Measurements from ENCODE around the gene MBP. TPM values are rescaled to one million over a fixed set of nuclear protein-coding genes. Genes with fewer than 3 reads are reported as not detected.

MBP gene
- total RNA-seq, 4 donors from 2014 or later = 45.0 to 60.0 (median 51.9) TPM

DNA sequence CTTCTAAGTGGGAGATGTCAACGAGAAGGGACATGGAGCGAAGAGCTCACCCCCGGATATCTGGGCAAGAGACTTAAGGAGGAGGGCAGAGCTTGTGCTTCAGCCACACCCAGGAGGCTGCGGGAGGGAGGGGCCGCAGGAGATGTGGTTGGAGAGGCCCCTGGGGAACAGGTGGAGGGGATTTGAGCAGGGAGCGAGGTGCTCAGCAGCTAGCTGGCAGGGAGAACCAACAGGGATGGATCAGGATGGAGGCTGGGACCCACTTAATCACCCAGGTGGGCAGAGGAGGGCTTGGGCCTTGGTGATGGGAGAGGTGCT lies 78.3 kb downstream of the MBP start:
- TF ChIP-seq, protein P1, sequence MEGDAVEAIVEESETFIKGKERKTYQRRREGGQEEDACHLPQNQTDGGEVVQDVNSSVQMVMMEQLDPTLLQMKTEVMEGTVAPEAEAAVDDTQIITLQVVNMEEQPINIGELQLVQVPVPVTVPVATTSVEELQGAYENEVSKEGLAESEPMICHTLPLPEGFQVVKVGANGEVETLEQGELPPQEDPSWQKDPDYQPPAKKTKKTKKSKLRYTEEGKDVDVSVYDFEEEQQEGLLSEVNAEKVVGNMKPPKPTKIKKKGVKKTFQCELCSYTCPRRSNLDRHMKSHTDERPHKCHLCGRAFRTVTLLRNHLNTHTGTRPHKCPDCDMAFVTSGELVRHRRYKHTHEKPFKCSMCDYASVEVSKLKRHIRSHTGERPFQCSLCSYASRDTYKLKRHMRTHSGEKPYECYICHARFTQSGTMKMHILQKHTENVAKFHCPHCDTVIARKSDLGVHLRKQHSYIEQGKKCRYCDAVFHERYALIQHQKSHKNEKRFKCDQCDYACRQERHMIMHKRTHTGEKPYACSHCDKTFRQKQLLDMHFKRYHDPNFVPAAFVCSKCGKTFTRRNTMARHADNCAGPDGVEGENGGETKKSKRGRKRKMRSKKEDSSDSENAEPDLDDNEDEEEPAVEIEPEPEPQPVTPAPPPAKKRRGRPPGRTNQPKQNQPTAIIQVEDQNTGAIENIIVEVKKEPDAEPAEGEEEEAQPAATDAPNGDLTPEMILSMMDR (IDR thresholded peaks at IDR 0.05) = no peak
- TF ChIP-seq POLR2A (IDR thresholded peaks at IDR 0.05) = no peak
- WGBS, 2 donors = 76 to 77% methylated on average over 6 of the region's 6 CpGs
- H3K4me3 ChIP-seq (ENCODE audit: low read depth, poor library complexity, severe bottlenecking) = no peak overlapping the region
- DNase-seq (ENCODE audit: low spot score in 2 of 2) = peak in 1 of 2 donors; percentile 86
- intact Hi-C loops (cut with DNase I; ENCODE audit: low total_unique reads) = no loop called here

DNA sequence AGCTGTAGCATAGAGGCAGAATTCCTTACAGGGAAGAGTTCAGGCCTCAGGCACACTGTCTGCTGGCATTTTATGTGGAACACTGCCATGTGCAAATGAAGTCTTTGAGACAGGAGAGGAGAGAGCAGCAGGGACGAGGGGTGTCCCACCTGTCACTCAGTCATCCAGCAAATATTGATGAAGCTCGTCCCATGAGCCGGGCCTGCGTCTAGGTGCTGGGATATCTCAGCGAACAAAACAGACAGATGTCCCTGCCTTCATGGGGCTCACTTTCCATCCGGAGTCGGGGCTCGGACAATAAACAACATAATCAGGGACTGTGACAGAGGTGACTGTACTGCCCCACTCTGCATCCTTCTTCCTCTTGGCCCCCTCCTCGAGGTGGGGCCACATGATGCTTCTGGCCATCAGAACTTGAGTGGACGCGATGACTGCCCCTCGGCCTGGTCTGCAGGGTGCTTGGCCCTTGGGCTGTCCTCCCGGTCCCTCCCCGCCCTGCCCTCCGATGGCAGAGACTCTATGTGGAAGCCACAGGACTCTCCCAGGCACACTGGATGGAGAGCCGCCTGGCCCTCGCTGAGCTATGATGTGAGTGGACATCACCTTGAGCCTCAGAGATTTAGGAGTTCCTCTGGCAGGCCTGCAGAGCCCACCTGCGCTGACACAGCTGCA lies 78.8 kb downstream of the MBP start:
- no peak for TF ChIP-seq POLR2A (IDR thresholded peaks at IDR 0.05)
- TF ChIP-seq, protein P1 (IDR thresholded peaks at IDR 0.05) = no peak
- peak in 1 of 2 donors; percentile 83 for DNase-seq (ENCODE audit: low spot score in 2 of 2)
- 86 to 88% methylated on average over 18 of the region's 18 CpGs for WGBS, 2 donors
- intact Hi-C loops (cut with DNase I; ENCODE audit: low total_unique reads) = no loop called here
- H3K4me3 ChIP-seq (ENCODE audit: low read depth, poor library complexity, severe bottlenecking) = no peak overlapping the region

DNA sequence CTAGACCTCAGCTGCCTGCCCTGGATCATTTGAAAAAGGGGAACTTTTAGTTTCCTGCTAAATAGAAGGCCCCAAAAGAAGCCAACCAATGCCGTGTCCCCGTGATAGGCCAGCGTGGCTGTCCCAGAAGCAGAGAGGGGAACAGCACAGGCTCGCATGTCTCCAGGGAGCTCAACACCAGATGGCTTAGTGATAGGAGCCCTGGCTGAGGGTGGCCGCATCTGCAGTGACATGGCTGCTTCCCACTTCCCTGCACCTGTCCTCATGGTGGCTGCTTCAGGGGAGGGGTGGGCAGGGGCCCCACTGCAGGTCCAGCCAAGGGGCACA lies 79.6 kb downstream of the MBP start:
- TF ChIP-seq, protein P1 (IDR thresholded peaks at IDR 0.05) = no peak
- TF ChIP-seq POLR2A (IDR thresholded peaks at IDR 0.05) = no peak
- 92% methylated on average over 5 of the region's 5 CpGs; no CpG with 5 or more reads in 1 of the 2 donors for WGBS, 2 donors
- peak in 1 of 2 donors; percentile 84 for DNase-seq (ENCODE audit: low spot score in 2 of 2)
- H3K4me3 ChIP-seq (ENCODE audit: low read depth, poor library complexity, severe bottlenecking) = no peak overlapping the region
- intact Hi-C loops (cut with DNase I; ENCODE audit: low total_unique reads) = no loop called here

DNA sequence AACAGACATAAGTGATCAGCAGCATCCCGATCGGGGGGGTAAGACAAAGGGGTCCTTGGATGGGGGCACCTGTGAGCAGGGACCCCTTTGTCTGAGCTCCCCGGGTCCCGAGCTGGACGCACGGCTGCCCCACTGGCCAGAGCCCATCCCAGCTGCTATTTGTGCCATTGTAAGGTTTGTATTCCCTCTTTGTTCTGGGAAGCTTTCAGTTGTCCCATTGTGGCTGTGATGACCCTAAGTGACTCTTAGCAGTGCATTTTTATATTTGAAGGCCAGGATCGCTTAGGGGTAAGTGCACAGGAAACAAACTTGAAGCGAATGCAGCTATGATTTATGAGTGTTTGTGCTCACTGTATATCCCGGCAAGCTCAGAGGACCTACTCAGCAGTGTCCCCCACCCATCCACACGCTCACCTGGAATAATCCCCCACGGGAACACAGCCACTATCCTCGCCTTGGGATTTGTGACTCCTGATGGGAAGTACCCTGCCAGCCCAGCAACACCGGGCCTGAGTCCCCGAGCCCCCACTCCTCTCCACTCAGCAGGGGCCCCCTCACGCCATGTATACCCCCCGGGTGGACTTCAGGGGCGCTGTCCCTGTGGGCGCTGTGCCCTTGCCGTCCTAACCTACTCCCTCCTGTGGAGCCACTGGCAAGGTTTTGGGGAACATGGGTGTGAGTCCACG lies 80.1 kb downstream of the MBP start:
- TF ChIP-seq POLR2A (IDR thresholded peaks at IDR 0.05) = no peak
- TF ChIP-seq, protein P1 (IDR thresholded peaks at IDR 0.05) = no peak
- WGBS, 2 donors = 73 to 84% methylated on average over 16 to 20 of the region's 20 CpGs
- H3K4me3 ChIP-seq (ENCODE audit: low read depth, poor library complexity, severe bottlenecking) = no peak overlapping the region
- peak in 1 of 2 donors; percentile 79 for DNase-seq (ENCODE audit: low spot score in 2 of 2)
- intact Hi-C loops (cut with DNase I; ENCODE audit: low total_unique reads) = no loop called here

DNA sequence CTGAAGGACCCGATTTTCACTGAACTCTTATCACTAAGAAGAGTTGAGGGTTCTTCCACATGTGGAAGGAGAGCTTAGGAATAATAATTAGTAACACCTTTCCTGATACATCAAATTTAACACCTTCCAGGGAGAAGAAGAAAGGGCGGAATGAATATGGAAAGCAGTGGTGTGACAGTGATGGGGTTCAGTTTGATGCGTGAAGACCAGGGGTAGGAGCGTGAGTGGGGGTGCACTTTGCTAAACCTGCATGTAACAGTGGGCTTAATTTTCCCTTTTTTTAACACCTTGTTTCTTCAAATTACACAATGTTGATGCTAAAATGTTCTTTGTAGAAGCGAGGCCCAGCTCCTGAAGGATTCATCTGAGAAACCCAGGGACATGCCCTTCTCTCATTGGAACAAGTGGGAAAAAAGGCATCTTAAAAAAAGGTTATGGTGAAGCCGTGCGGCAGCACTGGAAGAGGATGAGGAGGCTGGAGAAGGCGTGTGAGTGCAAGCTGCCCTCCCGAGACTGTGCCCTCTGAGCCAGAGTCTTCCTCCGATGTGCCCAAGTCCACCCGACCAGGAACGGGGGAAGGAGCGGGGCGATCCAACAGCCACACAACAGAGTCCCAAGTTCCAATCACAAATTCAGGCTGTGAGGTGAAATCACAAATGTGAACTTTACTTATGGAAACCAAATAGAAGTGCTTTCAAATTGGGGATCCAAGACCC lies 80.8 kb downstream of the MBP start:
- peak in 1 of 2 donors; percentile 60 for DNase-seq (ENCODE audit: low spot score in 2 of 2)
- intact Hi-C loops (cut with DNase I; ENCODE audit: low total_unique reads) = no loop called here
- no peak for TF ChIP-seq POLR2A (IDR thresholded peaks at IDR 0.05)
- TF ChIP-seq, protein P1 (IDR thresholded peaks at IDR 0.05) = no peak
- 91 to 96% methylated on average over 14 of the region's 14 CpGs for WGBS, 2 donors
- H3K4me3 ChIP-seq (ENCODE audit: low read depth, poor library complexity, severe bottlenecking) = no peak overlapping the region

Data from lower leg skin (tissue), 4 donors.